ENCODE measurements around the gene CNGA4.
"Not testable (repeated sequence)": the region's sequence is repeated elsewhere in the genome, so short reads cannot be mapped to it uniquely, and the experiment has no call there.

- TF ChIP-seq, protein P1, sequence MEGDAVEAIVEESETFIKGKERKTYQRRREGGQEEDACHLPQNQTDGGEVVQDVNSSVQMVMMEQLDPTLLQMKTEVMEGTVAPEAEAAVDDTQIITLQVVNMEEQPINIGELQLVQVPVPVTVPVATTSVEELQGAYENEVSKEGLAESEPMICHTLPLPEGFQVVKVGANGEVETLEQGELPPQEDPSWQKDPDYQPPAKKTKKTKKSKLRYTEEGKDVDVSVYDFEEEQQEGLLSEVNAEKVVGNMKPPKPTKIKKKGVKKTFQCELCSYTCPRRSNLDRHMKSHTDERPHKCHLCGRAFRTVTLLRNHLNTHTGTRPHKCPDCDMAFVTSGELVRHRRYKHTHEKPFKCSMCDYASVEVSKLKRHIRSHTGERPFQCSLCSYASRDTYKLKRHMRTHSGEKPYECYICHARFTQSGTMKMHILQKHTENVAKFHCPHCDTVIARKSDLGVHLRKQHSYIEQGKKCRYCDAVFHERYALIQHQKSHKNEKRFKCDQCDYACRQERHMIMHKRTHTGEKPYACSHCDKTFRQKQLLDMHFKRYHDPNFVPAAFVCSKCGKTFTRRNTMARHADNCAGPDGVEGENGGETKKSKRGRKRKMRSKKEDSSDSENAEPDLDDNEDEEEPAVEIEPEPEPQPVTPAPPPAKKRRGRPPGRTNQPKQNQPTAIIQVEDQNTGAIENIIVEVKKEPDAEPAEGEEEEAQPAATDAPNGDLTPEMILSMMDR (conservative IDR thresholded peaks at IDR 0.05; ENCODE audit: low read depth, low read length): not testable (repeated sequence)
- not testable (repeated sequence) for TF ChIP-seq POLR2A (IDR thresholded peaks at IDR 0.05; ENCODE audit: low read depth, low read length); RCOR1 (IDR thresholded peaks at IDR 0.05; ENCODE audit: insufficient replicate concordance, low read length); CEBPB (IDR thresholded peaks at IDR 0.05; ENCODE audit: low read depth, low read length); BHLHE40 (IDR thresholded peaks at IDR 0.05; ENCODE audit: low read depth, low read length); USF2 (IDR thresholded peaks at IDR 0.05; ENCODE audit: low read depth, low read length)
- TF ChIP-seq, protein P2, sequence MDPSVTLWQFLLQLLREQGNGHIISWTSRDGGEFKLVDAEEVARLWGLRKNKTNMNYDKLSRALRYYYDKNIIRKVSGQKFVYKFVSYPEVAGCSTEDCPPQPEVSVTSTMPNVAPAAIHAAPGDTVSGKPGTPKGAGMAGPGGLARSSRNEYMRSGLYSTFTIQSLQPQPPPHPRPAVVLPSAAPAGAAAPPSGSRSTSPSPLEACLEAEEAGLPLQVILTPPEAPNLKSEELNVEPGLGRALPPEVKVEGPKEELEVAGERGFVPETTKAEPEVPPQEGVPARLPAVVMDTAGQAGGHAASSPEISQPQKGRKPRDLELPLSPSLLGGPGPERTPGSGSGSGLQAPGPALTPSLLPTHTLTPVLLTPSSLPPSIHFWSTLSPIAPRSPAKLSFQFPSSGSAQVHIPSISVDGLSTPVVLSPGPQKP (IDR thresholded peaks at IDR 0.05; ENCODE audit: borderline replicate concordance, low read depth, low read length): not testable (repeated sequence)
Observed at GRCh38 chr11:6280809-6281208, 41.9 kb downstream of the CNGA4 start.
